Immature natural killer cell (primary cell): ENCODE data around the gene RARB. TPM values are rescaled to one million over a fixed set of nuclear protein-coding genes. Genes with fewer than 3 reads are reported as not detected.

ENCODE experiments used
- DNase-seq, 3 donors: peaks; one replicate each; pipeline ENCODE4 v3.0.0; 2022; ENCODE audit warnings: mixed read lengths in 1 of 3
- H3K27ac Mint-ChIP-seq, 6 donors: one replicate each; pipeline ENCODE4 v1.8.0; 2020; ENCODE audit warnings: mixed read lengths in 6 of 6, mild to moderate bottlenecking in 5 of 6, inconsistent platforms in 4 of 6, moderate library complexity in 3 of 6
- H3K27me3 Mint-ChIP-seq, 3 donors: one replicate each; pipeline ENCODE4 v1.8.0; 2020 to 2021; ENCODE audit warnings: low read depth in 3 of 3, mild to moderate bottlenecking in 3 of 3, mixed read lengths in 3 of 3, moderate library complexity in 3 of 3, inconsistent platforms in 1 of 3
- H3K36me3 Mint-ChIP-seq, 3 donors: one replicate each; pipeline ENCODE4 v1.8.0; 2020; ENCODE audit warnings: mixed read lengths in 3 of 3, inconsistent platforms in 2 of 3, mild to moderate bottlenecking in 2 of 3
- H3K4me1 Mint-ChIP-seq, 2 donors: one replicate each; pipeline ENCODE4 v1.8.0; 2020; ENCODE audit warnings: inconsistent platforms in 2 of 2, mild to moderate bottlenecking in 2 of 2, mixed read lengths in 2 of 2, moderate library complexity in 1 of 2
- H3K4me3 Mint-ChIP-seq, 5 donors: one replicate each; pipeline ENCODE4 v1.8.0; 2020; ENCODE audit warnings: mild to moderate bottlenecking in 5 of 5, mixed read lengths in 5 of 5, inconsistent platforms in 3 of 5, moderate library complexity in 3 of 5
- H3K9me3 Mint-ChIP-seq, 6 donors: one replicate each; pipeline ENCODE4 v1.8.0; 2020; ENCODE audit warnings: mild to moderate bottlenecking in 6 of 6, mixed read lengths in 6 of 6, inconsistent platforms in 4 of 6, moderate library complexity in 3 of 6
- polyA plus RNA-seq, 3 donors: library from polyadenylated mRNA; unstranded; fragments of 300-500 nt; fragmentation: Illumina TruSeq; gene quantifications; one replicate each; pipeline ENCODE4 v1.2.3, GENCODE V29; 2021

Gene RARB
- polyA plus RNA-seq, 3 donors from 2014 or later = 0.19 to 0.61 TPM; not detected in 1

GRCh38 chr3:25457671-25458419 lies 29.8 kb downstream of the RARB start:
- no peak for DNase-seq
- Mint-ChIP-seq H3K27ac (no peak overlapping the region), H3K36me3 (peaks cover 0 to 4% (median 0%) of the 10 kb centered on the region in 3 donors), H3K4me1 (peaks cover 37 to 43% of the 10 kb centered on the region in 2 donors), H3K4me3 (no peak overlapping the region), H3K27me3 (peaks cover 0 to 2% (median 2%) of the 10 kb centered on the region in 3 donors), H3K9me3 (no peaks in the 10 kb centered on the region)

DNA sequence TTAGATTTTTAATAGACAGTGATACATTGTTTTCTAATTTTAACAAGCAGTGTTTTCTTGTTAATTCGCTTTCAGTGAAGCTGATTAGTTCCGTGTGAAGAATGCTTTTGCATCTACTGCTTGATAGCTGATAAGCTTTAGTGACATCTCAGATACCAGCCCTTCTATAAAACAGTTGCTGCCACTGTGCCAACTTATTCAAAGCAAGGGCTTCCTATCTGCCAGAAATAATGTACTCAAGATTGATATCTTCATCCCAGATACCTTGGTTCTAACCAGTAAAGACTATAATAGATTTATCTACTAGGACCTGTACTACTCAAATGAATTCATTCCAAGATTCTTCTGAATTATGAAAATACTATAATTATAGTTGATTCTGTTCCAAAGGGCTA lies 30.4 kb downstream of the RARB start:
- H3K27ac Mint-ChIP-seq = no peak overlapping the region
- peaks cover 0 to 2% (median 2%) of the 10 kb centered on the region in 3 donors for H3K27me3 Mint-ChIP-seq
- DNase-seq = no peak
- peaks cover 0 to 4% (median 0%) of the 10 kb centered on the region in 3 donors for H3K36me3 Mint-ChIP-seq
- H3K9me3 Mint-ChIP-seq = no peaks in the 10 kb centered on the region
- H3K4me1 Mint-ChIP-seq = peaks cover 40 to 45% of the 10 kb centered on the region in 2 donors
- no peak overlapping the region for H3K4me3 Mint-ChIP-seq

DNA sequence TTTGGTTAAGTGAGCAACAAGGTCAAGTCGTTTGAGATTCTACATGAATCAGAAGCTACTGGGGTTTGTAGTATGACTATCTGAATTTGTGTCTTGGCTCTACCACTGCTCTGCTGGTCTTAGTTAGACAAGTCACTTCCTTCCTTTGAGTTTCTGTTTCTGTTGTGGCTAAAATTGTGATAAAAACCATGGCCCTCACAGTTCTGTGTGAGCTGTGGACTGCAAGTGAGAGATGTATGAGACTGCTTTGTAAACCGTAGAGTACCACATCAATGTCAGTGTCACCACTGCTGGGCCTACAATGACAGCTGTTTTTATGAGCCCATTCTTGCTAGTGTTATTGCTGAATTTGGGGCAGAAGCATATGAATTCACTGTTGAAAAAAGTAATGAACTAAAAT lies 32.7 kb downstream of the RARB start:
- H3K36me3 Mint-ChIP-seq = no peaks in the 10 kb centered on the region
- H3K27ac Mint-ChIP-seq = peak overlapping the region; percentile 80 to 97 (median 89)
- H3K4me3 Mint-ChIP-seq = peak overlapping the region; percentile 17 to 69 (median 51)
- H3K9me3 Mint-ChIP-seq = no peaks in the 10 kb centered on the region
- peaks cover 0 to 2% (median 2%) of the 10 kb centered on the region in 3 donors for H3K27me3 Mint-ChIP-seq
- peaks cover 40 to 55% of the 10 kb centered on the region in 2 donors for H3K4me1 Mint-ChIP-seq
- DNase-seq = peak; percentile 72 to 81 (median 80)

- H3K4me3 Mint-ChIP-seq = peak overlapping the region; percentile 17 to 69 (median 51)
- no peaks in the 10 kb centered on the region for H3K9me3 Mint-ChIP-seq
- H3K27me3 Mint-ChIP-seq = peaks cover 0 to 4% (median 2%) of the 10 kb centered on the region in 3 donors
- peaks cover 40 to 55% of the 10 kb centered on the region in 2 donors for H3K4me1 Mint-ChIP-seq
- DNase-seq = no peak
- peak overlapping the region; percentile 80 to 97 (median 89) for H3K27ac Mint-ChIP-seq
- no peaks in the 10 kb centered on the region for H3K36me3 Mint-ChIP-seq
Measured at GRCh38 chr3:25461946-25462345, 33.9 kb downstream of the RARB start.

DNA sequence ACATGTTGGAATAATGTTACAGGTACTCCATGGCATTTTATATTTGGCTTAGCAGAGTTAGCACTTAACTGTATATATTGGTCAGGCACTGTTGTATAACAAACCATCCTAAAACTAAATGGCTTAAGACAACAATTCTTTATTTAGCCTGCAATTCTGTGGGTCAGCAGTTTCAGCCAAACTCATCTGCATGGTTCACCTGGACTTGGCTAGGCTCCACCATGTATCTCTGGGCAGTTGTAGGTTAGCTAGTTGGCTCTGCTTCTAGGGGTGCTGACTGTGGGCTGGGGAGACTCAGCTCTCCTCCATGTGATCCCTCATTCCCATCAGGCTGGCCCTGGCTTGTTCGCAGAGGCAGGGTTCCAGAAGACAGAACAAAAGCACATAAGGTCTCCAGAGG lies 34.4 kb downstream of the RARB start:
- peaks cover 0 to 6% (median 2%) of the 10 kb centered on the region in 3 donors for H3K27me3 Mint-ChIP-seq
- no peaks in the 10 kb centered on the region for H3K9me3 Mint-ChIP-seq
- peaks cover 40 to 55% of the 10 kb centered on the region in 2 donors for H3K4me1 Mint-ChIP-seq
- peak overlapping the region; percentile 80 to 97 (median 89) for H3K27ac Mint-ChIP-seq
- no peaks in the 10 kb centered on the region for H3K36me3 Mint-ChIP-seq
- no peak for DNase-seq
- H3K4me3 Mint-ChIP-seq = peak overlapping the region in 3 of 5 donors; percentile 4 to 33 (median 15)

DNA sequence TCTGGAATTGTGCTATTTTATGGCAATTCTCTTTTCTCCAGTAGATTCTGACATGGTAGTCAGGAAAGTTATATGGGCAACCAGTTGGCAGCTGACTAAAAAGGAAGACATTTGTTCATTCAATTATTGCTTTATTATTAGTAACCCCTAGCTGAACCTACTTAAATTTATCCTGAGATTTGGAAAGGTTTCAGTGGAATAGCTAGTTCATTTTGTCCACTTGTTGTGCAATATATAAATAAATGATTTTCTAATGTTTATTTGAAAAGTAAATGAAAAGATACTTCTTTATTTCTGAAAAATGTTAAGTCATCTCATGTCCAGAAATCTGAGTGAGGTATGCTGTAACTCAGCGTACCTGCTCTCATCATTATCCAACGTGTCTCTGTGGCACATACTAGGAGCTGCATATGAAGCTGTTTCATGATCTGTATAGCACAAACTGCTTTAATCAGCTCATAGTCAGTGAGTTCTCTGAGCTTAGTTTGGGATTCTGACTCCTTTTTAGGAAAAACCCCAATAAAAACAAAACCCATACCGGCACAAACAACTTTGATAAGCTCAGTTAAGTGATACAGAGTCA lies 35.9 kb downstream of the RARB start:
- DNase-seq = no peak
- H3K27me3 Mint-ChIP-seq = peaks cover 0 to 6% (median 2%) of the 10 kb centered on the region in 3 donors
- peaks cover 40 to 50% of the 10 kb centered on the region in 2 donors for H3K4me1 Mint-ChIP-seq
- no peaks in the 10 kb centered on the region for H3K9me3 Mint-ChIP-seq
- H3K27ac Mint-ChIP-seq = no peak overlapping the region
- no peak overlapping the region for H3K4me3 Mint-ChIP-seq
- no peaks in the 10 kb centered on the region for H3K36me3 Mint-ChIP-seq

DNA sequence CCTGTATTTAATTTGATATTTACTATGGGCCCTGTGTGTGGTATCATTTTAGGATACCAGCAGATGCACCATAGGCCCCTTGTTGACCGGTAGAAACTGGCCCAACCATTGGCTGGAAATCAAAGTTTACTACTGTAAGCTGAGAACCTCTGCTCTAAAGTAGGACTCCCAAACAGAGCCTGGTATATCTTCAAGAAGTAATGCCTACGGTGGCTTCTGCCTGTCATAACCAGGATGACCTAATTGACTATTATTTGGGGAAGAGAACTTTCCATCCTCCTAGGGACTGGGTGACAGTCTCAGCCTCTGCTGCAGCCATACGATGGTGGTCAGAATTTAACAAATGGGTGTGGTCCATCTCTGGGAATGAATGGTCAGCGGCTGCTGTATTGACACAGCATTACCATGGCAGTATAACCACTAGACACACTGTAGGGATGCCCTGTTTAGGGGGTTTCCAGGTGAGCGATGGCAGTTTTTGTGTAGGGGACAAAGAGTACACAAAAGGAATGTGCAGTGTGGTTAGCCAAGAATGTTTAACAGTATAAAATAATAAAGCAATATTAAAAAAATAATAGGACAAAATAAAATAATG lies 37.3 kb downstream of the RARB start:
- Mint-ChIP-seq H3K27ac (no peak overlapping the region), H3K4me1 (peaks cover 28 to 37% of the 10 kb centered on the region in 2 donors), H3K36me3 (no peaks in the 10 kb centered on the region), H3K4me3 (no peak overlapping the region), H3K9me3 (no peaks in the 10 kb centered on the region), H3K27me3 (peaks cover 0 to 6% (median 2%) of the 10 kb centered on the region in 3 donors)
- DNase-seq = no peak

DNA sequence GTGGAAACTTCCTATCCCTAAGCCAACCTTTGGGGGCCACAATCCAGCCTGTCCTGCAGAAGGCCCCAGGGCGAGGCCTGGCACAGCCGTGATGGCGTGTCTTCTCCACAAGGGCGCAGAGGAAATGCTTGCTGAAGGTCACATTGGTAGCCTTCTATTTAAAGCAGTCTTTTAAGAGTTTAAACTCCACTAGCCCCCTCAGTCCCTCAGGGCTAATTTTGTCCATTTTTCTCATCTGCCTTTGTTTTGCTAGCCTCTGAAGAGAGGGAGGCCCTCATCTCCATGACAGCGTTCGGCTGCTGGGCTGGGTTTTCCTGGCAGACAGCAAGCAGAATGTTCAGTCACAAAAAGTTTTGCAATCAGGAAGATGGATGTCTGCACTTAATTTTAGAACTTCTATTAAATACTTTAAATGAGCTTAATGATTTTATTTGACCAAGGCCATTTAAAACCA lies 40.8 kb downstream of the RARB start:
- no peak overlapping the region for H3K4me3 Mint-ChIP-seq
- H3K36me3 Mint-ChIP-seq = no peaks in the 10 kb centered on the region
- H3K27me3 Mint-ChIP-seq = peaks cover 0 to 6% (median 0%) of the 10 kb centered on the region in 3 donors

GRCh38 chr3:25469558-25469957 lies 41.5 kb downstream of the RARB start:
- H3K27ac Mint-ChIP-seq = no peak overlapping the region
- peaks cover 13 to 23% of the 10 kb centered on the region in 2 donors for H3K4me1 Mint-ChIP-seq
- peaks cover 0 to 6% (median 0%) of the 10 kb centered on the region in 3 donors for H3K27me3 Mint-ChIP-seq
- no peaks in the 10 kb centered on the region for H3K36me3 Mint-ChIP-seq
- H3K4me3 Mint-ChIP-seq = no peak overlapping the region
- DNase-seq = no peak
- no peaks in the 10 kb centered on the region for H3K9me3 Mint-ChIP-seq

More for the DNA sequence above, 40.8 kb downstream of the RARB start:
- H3K27ac Mint-ChIP-seq = no peak overlapping the region
- H3K4me1 Mint-ChIP-seq = peaks cover 13 to 28% of the 10 kb centered on the region in 2 donors
- DNase-seq = no peak
- H3K9me3 Mint-ChIP-seq = no peaks in the 10 kb centered on the region

DNA sequence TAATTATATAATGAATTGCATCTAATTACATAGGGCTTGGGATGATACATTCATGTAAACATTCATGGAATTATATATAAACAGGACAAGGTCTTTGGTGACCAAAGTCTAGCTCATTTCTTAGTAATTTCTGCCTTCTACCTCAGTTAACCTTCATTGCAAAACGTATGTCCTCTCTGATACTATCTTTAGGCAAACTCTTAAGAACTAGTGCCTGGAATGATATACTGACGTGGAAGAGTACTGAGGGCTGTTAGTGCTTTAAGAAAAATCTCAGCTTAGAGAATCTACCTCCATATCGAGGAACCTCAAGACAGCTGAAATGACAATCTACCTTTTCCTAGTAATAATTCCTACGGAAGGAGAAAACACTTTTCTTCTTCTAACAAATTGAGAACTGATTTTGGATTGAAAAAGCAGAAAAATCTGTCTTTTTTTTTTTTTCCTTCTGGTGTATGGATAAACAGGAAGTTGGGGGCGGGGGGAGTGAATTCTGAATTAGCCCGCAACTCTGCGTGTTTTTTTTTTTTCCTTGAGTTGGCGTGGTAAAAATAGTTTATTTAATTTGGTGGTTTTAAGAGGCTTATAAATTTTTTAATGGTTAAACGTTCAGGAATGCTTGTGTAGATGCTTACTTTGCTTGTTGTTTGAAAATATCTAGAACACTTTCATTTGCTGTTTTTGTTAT lies 43.2 kb downstream of the RARB start:
- Mint-ChIP-seq H3K4me3 (peak overlapping the region; percentile 5 to 67 (median 51)), H3K9me3 (no peaks in the 10 kb centered on the region), H3K4me1 (peaks cover 13 to 23% of the 10 kb centered on the region in 2 donors), H3K27ac (peak overlapping the region in 2 of 6 donors; percentile 19 to 45), H3K36me3 (peaks cover 0 to under 1% (median 0%) of the 10 kb centered on the region in 3 donors), H3K27me3 (peaks cover 0 to 6% (median 0%) of the 10 kb centered on the region in 3 donors)
- DNase-seq = no peak

DNA sequence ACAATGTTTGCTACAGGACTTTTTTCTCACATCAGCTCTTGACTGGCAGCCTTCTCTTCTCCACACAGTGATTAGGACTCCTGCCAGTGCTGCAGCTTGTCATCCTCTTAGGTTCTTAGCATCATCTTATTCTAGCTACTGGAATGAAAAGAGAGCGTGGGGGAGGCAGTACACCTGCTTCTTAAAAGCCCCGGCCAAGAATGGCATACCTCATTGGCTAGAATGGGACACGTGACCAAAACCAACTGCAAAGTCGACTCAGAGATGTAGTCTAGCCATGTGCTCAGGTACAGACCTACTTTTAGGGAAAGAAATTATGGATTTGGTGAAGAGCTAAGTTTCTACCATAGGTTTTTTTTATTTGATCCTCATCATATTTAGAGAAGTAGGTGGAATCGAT lies 44.1 kb downstream of the RARB start:
- Mint-ChIP-seq H3K4me1 (peaks cover 13 to 23% of the 10 kb centered on the region in 2 donors), H3K4me3 (peak overlapping the region in 3 of 5 donors; percentile 5 to 67 (median 43)), H3K27ac (no peak overlapping the region), H3K36me3 (peaks cover 0 to 7% (median 0%) of the 10 kb centered on the region in 3 donors), H3K27me3 (peaks cover 2 to 3% (median 2%) of the 10 kb centered on the region in 3 donors), H3K9me3 (no peaks in the 10 kb centered on the region)
- no peak for DNase-seq

- H3K4me3 Mint-ChIP-seq = no peak overlapping the region
- H3K9me3 Mint-ChIP-seq = no peaks in the 10 kb centered on the region
- peaks cover 0 to 7% (median 0%) of the 10 kb centered on the region in 3 donors for H3K36me3 Mint-ChIP-seq
- peaks cover 2 to 3% (median 2%) of the 10 kb centered on the region in 3 donors for H3K27me3 Mint-ChIP-seq
- H3K27ac Mint-ChIP-seq = peak overlapping the region in 2 of 6 donors; percentile 8 to 39
- peaks cover 13 to 23% of the 10 kb centered on the region in 2 donors for H3K4me1 Mint-ChIP-seq
- no peak for DNase-seq
Measured at GRCh38 chr3:25472731-25473130, 44.7 kb downstream of the RARB start.

GRCh38 chr3:25473246-25473645 lies 45.2 kb downstream of the RARB start:
- H3K4me3 Mint-ChIP-seq = no peak overlapping the region
- H3K27ac Mint-ChIP-seq = peak overlapping the region in 1 of 6 donors; percentile 8
- H3K27me3 Mint-ChIP-seq = peaks cover 2 to 3% (median 2%) of the 10 kb centered on the region in 3 donors
- DNase-seq = no peak
- no peaks in the 10 kb centered on the region for H3K9me3 Mint-ChIP-seq
- H3K4me1 Mint-ChIP-seq = peaks cover 13 to 23% of the 10 kb centered on the region in 2 donors
- peaks cover 0 to 7% (median 0%) of the 10 kb centered on the region in 3 donors for H3K36me3 Mint-ChIP-seq
